ENCODE results near the gene FBXW7.

Gene FBXW7

GRCh38 chr4:152509595-152510225, 26.2 kb downstream of the FBXW7 start:
- DNase-seq = no peak

- DNase-seq = no peak
Measured at GRCh38 chr4:152508818-152509217, 27.1 kb downstream of the FBXW7 start.

- no peak for DNase-seq
Measured at GRCh38 chr4:152508386-152508785, 27.5 kb downstream of the FBXW7 start.

- DNase-seq = no peak
Measured at GRCh38 chr4:152503653-152504290, 32.1 kb downstream of the FBXW7 start.

- DNase-seq = no peak
Measured at GRCh38 chr4:152501846-152502536, 33.9 kb downstream of the FBXW7 start.

GRCh38 chr4:152500800-152501434, 35.0 kb downstream of the FBXW7 start:
- DNase-seq = peak; percentile 79

GRCh38 chr4:152500275-152500674, 35.6 kb downstream of the FBXW7 start:
- no peak for DNase-seq

- DNase-seq = no peak
Measured at GRCh38 chr4:152499344-152499743, 36.5 kb downstream of the FBXW7 start.

- no peak for DNase-seq
Measured at GRCh38 chr4:152494020-152494419, 41.9 kb downstream of the FBXW7 start.

- no peak for DNase-seq
Measured at GRCh38 chr4:152488246-152488645, 47.6 kb downstream of the FBXW7 start.

GRCh38 chr4:152486429-152487389, 49.2 kb downstream of the FBXW7 start:
- DNase-seq = no peak

- DNase-seq = peak; percentile 44
Measured at GRCh38 chr4:152485726-152486276, 50.1 kb downstream of the FBXW7 start.

GRCh38 chr4:152482211-152482610, 53.7 kb downstream of the FBXW7 start:
- no peak for DNase-seq

GRCh38 chr4:152480901-152481300, 55.0 kb downstream of the FBXW7 start:
- no peak for DNase-seq

- DNase-seq = no peak
Measured at GRCh38 chr4:152480326-152480725, 55.6 kb downstream of the FBXW7 start.

- no peak for DNase-seq
Measured at GRCh38 chr4:152479428-152480026, 56.4 kb downstream of the FBXW7 start.

GRCh38 chr4:152478461-152479237, 57.2 kb downstream of the FBXW7 start:
- DNase-seq = no peak

- DNase-seq = no peak
Measured at GRCh38 chr4:152476796-152477195, 59.1 kb downstream of the FBXW7 start.

- no peak for DNase-seq
Measured at GRCh38 chr4:152471251-152471792, 64.6 kb downstream of the FBXW7 start.

GRCh38 chr4:152468408-152468807, 67.5 kb downstream of the FBXW7 start:
- DNase-seq = no peak

- DNase-seq = no peak
Measured at GRCh38 chr4:152467101-152467500, 68.8 kb downstream of the FBXW7 start.
